DND-41 (cell line): ENCODE results near the gene LAMP5.

Experiments
- ATAC-seq: fragments of 200-7000 bp; cut with Tn5 transposase; 3 replicates; pipeline ENCODE4 v1.9.1; 2021; ENCODE audit warnings: low read depth; ENCODE audit not compliant: insufficient read depth
- DNase-seq: peaks from one replicate; pipeline ENCODE4 v3.0.0-alpha.2; 2020
- H2AFZ ChIP-seq: 2 replicates; pipeline ENCODE4 v1.6.0; 2012; ENCODE audit warnings: low read depth, low read length
- H3K27ac ChIP-seq: 2 replicates; pipeline ENCODE4 v1.5.1; 2012; ENCODE audit warnings: low read length, inconsistent platforms
- H3K27me3 ChIP-seq: fragments of 200-600 bp; sonication (generic); 2 replicates; pipeline ENCODE4 v1.6.0; 2012; ENCODE audit warnings: low read length, mild to moderate bottlenecking, inconsistent platforms; ENCODE audit not compliant: insufficient read depth, poor library complexity
- H3K36me3 ChIP-seq: 2 replicates; pipeline ENCODE4 v1.5.1; 2012; ENCODE audit warnings: low read length, inconsistent platforms; ENCODE audit not compliant: insufficient read depth
- H3K4me1 ChIP-seq: 2 replicates; pipeline ENCODE4 v1.5.1; 2012; ENCODE audit warnings: mild to moderate bottlenecking, low read length; ENCODE audit not compliant: insufficient read depth
- H3K4me2 ChIP-seq: 2 replicates; pipeline ENCODE4 v1.6.0; 2012; ENCODE audit warnings: mild to moderate bottlenecking, moderate library complexity, low read length, inconsistent platforms; ENCODE audit not compliant: insufficient read depth
- H3K4me3 ChIP-seq, 2 experiments: fragments of 200-600 bp in 1 of 2; shearing (Covaris generic) in 1 of 2; 2 replicates each; pipeline ENCODE4 v1.5.1; 2012 to 2016; ENCODE audit warnings: inconsistent platforms in 2 of 2, low read length in 2 of 2, mild to moderate bottlenecking in 2 of 2, low read depth in 1 of 2, moderate library complexity in 1 of 2
- H3K79me2 ChIP-seq: 2 replicates; pipeline ENCODE4 v1.6.0; 2012; ENCODE audit warnings: low read length, inconsistent platforms; ENCODE audit not compliant: insufficient read depth
- H3K9ac ChIP-seq: 2 replicates; pipeline ENCODE4 v1.6.0; 2012; ENCODE audit warnings: low read depth, mild to moderate bottlenecking, inconsistent platforms, low read length, moderate library complexity
- H3K9me3 ChIP-seq: 2 replicates; pipeline ENCODE4 v1.5.1; 2012; ENCODE audit warnings: low read length, moderate library complexity, mild to moderate bottlenecking, inconsistent platforms; ENCODE audit not compliant: insufficient read depth, severe bottlenecking
- H4K20me1 ChIP-seq: 2 replicates; pipeline ENCODE4 v1.6.0; 2012; ENCODE audit warnings: low read length; ENCODE audit not compliant: insufficient read depth
- CTCF ChIP-seq: IDR thresholded peaks from 2 replicates; pipeline ENCODE4 v1.5.1; 2012; ENCODE audit warnings: borderline replicate concordance, low read length, moderate library complexity, mild to moderate bottlenecking; ENCODE audit not compliant: poor library complexity, severe bottlenecking; ENCODE audit errors: extremely low read depth
- EZH2 ChIP-seq: IDR thresholded peaks from 3 replicates; pipeline ENCODE4 v1.6.1; 2012; ENCODE audit warnings: borderline replicate concordance, low read depth, mild to moderate bottlenecking, moderate library complexity, low read length, inconsistent platforms; ENCODE audit not compliant: severe bottlenecking

The LAMP5 gene

GRCh38 chr20:9516234-9516871, 2.0 kb downstream of the LAMP5 start:
- ATAC-seq (no peak), DNase-seq (no peak)
- Histone ChIP-seq H3K9ac (no peak overlapping the region), H3K79me2 (no peaks in the 10 kb centered on the region), H3K27ac (no peak overlapping the region), H3K27me3 (peaks cover 10% of the 10 kb centered on the region), H3K4me1 (no peaks in the 10 kb centered on the region), H4K20me1 (no peaks in the 10 kb centered on the region), H3K4me3 (no peak overlapping the region), H3K4me2 (no peak overlapping the region), H3K9me3 (no peaks in the 10 kb centered on the region), H3K36me3 (no peaks in the 10 kb centered on the region), H2AFZ (no peak overlapping the region)
- TF ChIP-seq EZH2 (no peak), CTCF (no peak)

DNA sequence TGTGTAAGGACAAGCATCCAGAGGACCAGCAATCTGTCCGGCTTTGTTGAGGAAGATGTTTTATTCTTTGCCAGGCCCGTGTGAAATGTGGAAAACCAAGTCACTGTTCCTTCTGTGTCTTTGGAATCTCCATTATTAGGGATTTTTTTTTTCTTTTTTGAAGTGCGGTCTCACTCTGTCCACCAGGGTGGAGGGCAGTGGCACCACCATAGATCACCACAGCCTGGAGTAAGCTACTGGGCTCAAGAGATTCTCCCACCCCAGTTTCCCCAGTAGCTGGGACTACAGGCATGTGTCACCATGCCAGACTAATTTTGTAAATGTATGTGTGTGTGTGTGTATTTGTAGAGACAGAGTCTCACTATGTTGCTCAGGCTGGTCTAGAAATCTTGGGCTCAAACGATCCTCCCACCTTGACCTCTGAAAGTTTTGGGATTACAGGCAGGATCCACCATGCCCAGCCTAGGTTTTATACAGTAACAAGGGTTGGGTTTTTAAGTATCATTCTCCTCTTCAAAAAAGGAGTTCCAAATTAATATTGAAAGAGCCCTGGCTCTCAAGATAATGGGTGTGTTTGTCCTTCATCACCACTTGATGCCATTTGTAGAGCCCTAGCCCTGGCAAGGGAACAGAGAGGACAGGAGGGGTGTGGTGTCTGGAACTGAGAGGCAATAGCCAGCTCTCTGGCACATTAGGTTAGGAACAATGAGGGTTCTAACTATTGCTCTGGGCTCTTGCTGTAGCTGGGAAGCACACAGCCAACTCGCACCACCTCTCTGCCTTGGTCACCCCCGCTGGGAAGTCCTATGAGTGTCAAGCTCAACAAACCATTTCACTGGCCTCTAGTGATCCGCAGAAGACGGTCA, 3.1 kb downstream of the LAMP5 start:
- Histone ChIP-seq H3K9ac (no peak overlapping the region), H3K79me2 (no peaks in the 10 kb centered on the region), H3K27me3 (peaks cover 10% of the 10 kb centered on the region), H3K4me1 (no peaks in the 10 kb centered on the region), H3K9me3 (no peaks in the 10 kb centered on the region), H3K4me2 (no peak overlapping the region), H4K20me1 (no peaks in the 10 kb centered on the region), H2AFZ (no peak overlapping the region), H3K27ac (no peak overlapping the region), H3K4me3 (no peak overlapping the region), H3K36me3 (no peaks in the 10 kb centered on the region)
- DNase-seq (no peak), ATAC-seq (no peak)
- TF ChIP-seq CTCF, result no peak
- TF ChIP-seq EZH2, result no peak

DNA sequence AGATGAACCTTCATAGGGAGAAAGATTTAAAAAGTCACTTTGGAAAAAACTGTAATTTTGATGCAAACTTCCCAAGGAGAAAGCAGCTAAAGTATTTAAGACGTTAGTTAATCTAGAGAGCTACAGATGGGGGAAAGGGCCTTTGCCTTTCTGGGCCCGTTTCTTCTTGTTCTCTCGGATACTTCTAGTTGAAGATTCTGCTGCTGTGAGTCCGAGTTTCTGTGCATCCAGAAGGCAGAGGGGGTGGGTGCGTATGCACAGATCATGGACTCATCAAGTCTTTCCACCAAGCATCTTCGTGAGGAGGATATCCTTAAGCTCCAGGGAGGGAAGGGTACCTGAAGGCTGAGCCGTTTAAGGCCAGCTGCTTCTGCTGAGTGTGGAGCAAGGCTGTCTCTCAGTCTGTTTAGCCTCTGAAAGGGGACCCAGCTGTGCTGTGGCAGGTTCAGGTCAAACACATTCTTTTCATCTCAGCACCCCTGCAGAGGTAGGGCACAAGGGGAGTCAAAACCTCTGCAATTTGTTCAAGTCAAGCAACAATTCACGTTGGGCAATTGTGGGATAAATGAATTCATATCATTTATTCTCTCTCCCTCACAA, 4.3 kb downstream of the LAMP5 start:
- Histone ChIP-seq H3K36me3 (no peaks in the 10 kb centered on the region), H3K4me2 (no peak overlapping the region), H3K4me3 (no peak overlapping the region), H2AFZ (no peak overlapping the region), H3K79me2 (no peaks in the 10 kb centered on the region), H3K9ac (no peak overlapping the region), H3K4me1 (no peaks in the 10 kb centered on the region), H3K9me3 (no peaks in the 10 kb centered on the region), H3K27ac (no peak overlapping the region), H3K27me3 (peaks cover 10% of the 10 kb centered on the region), H4K20me1 (no peaks in the 10 kb centered on the region)
- ATAC-seq (no peak), DNase-seq (no peak)
- TF ChIP-seq CTCF (no peak), EZH2 (no peak)
